Stimulated activated CD8-positive, alpha-beta memory T cell treated with anti-CD3 and anti-CD28 coated beads, Interleukin-4, amount 100 ng/mL, for 1 hour (primary cell): Measurements from ENCODE around the gene PRC1.
A peak's percentile ranks its signal among the peaks of the same experiment; 100 is the strongest.
"Not testable (repeated sequence)": the region's sequence is repeated elsewhere in the genome, so short reads cannot be mapped to it uniquely, and the experiment has no call there.

ENCODE experiments used
- DNase-seq, 2 donors: peaks; one replicate each; pipeline ENCODE4 v3.0.0-alpha.2; 2020; ENCODE audit warnings: low read depth in 2 of 2, low spot score in 1 of 2

The PRC1 gene, protein sequence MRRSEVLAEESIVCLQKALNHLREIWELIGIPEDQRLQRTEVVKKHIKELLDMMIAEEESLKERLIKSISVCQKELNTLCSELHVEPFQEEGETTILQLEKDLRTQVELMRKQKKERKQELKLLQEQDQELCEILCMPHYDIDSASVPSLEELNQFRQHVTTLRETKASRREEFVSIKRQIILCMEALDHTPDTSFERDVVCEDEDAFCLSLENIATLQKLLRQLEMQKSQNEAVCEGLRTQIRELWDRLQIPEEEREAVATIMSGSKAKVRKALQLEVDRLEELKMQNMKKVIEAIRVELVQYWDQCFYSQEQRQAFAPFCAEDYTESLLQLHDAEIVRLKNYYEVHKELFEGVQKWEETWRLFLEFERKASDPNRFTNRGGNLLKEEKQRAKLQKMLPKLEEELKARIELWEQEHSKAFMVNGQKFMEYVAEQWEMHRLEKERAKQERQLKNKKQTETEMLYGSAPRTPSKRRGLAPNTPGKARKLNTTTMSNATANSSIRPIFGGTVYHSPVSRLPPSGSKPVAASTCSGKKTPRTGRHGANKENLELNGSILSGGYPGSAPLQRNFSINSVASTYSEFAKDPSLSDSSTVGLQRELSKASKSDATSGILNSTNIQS

DNA sequence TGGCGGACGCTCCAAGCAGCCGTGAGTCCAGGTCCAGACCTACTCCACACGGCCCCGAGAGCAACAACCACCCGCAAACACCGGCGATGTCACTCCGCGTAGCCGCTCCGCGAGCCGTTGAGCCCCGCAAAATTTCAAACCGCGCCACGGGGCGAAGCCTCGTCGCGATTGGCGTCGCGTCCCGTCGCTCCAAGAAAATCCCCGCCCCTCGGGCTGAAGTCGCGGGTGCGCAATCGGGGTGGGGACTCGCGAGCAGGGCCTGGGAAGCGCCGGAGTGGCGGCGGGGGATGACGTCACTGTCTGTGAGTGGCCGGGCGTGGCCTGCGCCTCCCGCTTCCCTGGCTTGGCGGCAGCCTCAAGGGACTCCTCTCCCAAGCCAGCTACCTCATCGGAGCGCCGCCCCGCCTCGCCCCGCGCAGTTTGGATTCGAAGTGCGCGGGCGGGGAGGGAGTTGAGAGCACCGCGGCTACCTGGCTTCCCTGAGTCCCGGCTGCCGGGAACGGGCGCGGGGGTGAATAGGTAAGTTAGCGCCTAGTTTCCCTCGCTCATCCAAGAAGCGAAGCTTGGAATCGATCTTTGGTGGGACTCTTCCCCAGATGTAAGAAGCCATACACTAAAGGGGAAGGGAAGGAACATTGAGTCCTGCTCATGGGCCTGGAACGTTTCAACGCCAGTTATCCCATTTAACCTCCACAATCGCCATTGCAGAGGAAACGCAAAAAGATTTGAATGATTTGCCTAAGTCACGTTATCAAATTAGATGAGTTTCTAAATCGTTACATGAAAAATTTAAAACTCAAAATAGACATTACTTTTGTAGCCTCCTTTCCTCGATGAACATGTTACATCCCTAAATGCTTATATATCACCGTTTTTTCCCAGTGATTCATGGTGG, at the start of gene PRC1:
Gene PRC1 (minus strand): TSS at position 119 of the 895 bp plus-strand sequence. CDS start 118 bp downstream, at position 1.
- peak; percentile 88 to 95 for DNase-seq

DNA sequence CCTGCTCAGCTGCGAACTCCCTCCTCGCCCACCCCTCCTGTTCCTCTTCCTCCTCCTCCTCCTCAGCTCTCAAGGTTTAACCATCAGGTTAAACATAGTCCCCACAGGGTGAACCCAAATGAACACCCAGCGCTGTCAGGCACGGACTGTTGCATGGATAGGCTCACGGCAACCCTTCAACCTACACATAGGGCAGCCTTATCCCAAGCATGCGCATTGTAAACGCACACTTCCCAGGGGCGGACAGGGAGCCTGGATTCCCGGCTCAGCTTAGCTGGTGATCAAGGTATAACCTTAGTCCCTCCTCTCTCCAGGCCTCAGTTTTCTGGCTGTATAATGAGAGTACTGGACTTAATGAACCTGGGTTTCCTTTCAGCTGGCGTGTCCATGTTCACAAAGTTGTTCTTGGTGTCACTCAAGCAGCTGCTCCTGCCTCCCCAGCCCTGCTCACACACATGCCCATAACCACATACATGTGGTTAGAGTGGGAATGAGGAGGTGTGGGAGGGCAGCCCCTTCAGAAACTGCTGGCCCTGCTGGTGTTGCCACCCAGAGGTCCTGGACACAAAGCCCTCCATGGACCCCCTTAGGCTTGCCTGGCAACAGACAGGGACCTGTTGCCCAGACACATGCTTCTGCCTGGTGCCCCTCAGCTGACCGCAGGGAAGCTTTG, 49.0 kb upstream of the PRC1 start:
- DNase-seq: no peak

DNA sequence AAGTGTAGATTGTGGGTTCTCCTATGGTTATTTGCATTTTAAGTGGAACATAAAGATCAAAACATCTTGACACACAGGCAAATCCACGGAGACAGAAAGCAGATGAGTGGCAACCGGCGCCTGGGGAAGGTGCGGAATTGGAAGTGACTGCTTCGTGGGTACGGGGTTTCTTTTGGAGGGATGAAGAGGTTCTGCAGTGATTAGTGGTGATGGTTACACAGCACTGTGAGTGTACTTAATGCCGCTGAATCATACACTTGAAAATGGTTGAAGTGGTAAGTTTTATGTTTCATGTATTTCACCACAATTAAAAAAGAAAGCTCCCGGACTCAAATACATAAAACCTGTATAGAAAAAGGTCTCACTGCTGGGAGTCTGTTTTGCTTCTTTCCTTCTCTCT, 46.5 kb upstream of the PRC1 start:
- no peak for DNase-seq

DNA sequence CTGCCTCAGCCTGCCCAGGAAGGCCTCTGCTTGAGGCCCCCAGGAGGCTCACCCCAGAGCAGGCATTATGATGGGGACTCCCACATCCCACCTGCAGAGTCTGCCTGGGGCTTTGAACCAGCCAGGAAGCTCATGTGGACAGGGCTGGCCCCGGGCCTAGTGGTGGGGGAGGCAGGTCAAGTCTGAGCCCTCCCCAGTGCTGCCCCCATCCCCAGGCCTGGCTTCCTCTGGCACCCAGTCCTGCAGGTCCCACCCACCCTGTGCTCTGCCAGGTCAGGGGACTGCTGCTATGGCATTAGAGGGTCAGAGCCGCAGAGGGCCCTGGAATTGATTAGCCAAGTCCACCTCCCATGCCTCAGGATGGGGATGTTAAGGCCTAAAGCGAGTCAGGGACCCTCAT, 45.7 kb upstream of the PRC1 start:
- DNase-seq: no peak

DNA sequence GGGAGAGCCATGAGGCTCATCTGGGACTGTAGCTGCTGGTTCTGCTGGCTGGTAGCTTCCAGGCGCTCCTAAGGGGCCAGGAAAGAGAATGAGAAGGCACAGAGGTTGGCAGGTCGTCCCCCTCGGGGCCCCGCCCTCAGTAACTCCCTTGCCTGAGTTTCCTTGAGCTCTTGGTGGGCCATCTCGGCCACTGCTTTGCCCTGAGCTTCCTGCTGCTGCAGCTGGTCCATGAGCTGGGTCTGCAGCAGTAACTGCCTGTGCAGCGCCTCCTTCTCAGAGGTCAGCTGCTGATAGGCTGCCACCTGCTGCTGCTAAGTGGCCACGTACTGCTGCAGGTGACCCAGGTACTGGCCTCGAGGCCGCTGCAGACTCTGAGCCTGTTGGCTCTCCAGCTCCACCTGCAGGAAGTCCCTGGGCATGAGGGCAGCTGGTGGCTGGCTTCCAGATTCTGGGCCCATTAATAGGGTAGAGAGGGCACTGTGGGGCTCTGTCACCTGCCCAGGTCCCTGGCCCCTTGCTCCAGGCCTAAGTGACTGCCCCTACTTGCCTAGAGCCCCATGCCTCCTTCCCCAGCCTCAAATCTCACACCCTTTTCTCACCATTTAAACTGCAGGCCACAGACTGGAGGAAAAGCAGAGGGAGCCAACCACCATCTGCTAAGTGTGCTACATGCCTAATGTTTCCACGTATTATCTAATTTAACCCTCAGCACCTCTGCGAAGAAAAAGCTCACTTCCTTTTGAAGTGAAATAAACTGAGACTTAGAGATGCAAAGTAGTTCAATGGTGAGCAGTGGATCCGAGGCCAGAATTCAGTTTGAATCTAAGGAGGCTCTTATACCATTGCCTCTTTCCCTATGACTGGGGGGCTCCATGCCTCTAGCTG, 38.8 kb upstream of the PRC1 start:
- peak in 1 of 2 donors; percentile 31 for DNase-seq

DNA sequence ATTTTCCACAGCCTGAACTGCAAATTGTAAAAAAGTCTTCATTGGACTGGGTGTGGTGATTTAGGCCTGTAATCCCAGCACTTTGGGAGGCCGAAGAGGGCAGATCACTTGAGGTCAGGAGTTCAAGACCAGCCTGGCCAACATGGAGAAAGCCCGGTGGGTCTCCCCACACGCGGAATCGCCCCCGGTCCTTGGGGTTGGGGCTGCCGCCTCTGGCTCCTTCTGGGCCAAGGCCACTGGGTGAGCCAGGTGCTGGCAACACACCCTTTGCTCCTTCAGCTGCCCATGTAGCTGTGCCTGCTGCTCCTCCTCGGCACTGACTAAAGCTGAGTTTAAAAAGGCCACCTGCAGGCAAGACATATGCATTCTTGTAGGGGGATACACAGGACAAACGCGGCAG, 37.5 kb upstream of the PRC1 start:
- DNase-seq: no peak

DNA sequence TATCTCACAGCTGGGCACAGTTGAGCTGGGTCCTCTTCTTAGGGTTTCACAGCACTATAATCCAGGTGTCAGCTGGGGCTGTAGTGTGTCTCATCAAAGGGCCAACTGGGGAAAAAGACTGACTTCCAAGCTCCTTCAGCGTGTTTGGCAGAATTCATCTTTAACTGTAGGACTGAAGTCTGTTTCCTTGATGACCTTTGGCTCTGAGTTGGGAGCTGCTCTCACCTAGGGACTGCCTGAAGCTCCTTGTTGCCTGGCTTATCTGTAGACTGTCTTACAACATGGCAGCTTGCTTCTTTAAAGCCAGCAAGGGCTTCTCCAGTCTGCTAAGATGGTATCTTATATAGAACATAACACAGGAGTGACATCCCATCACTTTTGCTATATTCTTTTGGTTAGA, 33.3 kb upstream of the PRC1 start:
- DNase-seq: no peak

DNA sequence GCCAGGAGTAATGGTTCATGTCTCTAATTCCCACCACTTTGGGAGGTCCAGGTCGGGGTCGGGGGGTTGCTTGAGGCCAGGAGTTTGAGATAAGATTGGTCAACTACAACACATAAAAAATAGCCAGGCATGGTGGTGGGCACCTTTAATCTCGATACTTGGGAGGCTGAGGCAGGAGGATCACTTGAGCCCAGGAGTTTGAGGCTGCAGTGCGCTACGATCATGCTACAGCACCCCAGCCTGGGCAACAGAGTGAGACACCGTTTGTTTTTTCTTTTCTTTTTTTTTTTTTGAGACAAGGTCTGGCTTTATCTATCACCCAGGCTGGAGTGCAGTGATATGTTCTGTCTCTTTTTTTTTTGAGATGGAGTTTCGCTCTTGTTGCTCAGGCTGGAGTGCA, 29.4 kb upstream of the PRC1 start:
- no peak for DNase-seq

DNA sequence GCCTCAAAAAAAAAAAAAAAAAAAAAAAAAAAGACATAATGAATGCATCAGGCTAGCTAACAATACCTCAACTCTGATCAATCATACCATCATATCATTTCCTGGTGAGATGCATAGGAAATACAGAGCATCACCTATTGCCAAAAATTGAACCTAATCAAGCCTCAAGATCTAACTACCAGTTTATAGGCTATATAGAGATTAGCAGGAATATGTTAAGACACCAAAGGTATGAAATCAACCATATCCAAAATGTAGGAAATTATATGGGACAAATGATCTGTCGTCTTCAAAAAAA, 28.4 kb upstream of the PRC1 start:
- DNase-seq: no peak

DNA sequence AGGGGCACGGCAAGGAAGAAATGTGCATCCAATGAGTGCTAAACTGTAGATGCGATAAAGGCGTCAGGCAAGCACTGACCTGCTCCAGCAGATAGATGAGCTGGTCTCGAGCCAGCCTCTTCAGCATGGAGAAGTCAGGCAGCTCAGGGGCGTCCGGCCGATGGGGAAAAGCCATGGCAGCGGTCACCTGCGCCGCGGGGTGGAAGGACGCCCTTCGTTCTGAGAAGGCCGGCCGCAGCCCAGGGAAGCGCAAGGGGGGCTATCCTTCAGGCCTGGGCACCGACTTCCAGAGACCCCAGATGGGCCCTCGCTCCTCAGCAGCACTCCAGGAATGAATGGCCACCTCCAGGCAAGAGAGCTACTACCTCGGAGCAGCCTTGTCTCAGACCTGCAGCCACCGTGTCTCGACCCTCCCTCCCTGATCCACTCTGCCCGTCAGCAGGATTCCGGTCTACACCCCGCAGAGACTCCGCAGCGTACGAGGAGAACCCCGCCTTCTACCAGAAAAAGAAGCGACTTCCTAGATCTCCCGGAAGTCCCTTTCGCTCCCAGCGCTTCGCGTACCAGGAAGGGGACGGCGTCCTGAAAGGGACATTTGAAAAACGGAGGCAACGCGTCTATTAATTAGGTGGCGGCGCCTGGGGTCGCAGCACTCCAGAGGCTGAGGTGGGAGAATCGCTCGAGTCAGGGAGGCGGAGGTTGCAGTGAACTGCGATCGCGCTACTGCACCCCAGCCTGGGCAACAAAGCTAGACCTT, 27.9 kb upstream of the PRC1 start, which contains the start of gene VPS33B:
Gene VPS33B (minus strand): TSS at position 520 of the 757 bp plus-strand sequence. CDS start 345 bp downstream, at position 175.
- peak; percentile 32 to 61 for DNase-seq

DNA sequence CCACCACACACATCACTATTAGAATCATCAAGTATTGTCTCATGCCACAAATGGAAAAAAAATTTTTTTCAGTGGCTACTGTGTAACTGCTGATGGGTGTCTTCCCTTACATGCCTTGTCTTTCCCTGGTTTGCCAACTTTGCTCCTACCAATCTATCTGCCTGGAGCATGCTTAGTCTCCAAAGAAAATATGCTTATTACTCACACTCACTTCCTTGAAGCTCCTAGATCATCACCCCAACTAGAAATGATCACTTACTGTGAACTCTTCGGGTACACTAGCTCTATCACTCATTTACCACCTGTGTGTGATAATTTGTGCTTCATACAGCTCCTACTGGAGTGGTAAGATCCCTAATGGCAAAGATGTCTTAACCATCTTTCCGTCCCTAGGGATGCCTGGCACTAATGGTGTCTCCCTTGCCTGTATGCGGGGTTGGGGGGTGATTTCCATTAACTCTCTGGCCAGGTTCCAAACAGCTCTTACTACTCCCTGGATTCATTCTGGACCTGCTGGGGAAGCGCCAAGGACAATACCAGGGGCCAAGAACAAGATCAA, 27.3 kb upstream of the PRC1 start:
- no peak for DNase-seq

DNA sequence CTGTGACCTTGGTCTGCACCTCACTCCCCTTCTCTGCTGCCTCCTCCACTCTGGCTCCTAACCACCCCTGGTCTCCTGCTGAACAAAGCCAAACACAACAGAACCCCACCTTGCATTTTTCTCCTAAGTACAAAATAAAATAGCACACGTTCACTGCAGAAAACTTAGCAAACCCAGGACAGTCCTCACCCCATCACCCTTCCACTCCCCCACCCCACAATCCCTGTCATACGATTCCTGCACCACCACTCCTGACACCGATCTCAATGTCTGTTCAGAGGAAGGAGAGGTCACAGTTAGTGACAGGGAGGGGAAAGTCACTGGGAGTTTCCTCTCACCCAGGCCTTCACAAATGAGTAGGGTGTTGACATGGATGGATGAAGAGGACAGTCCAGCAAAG, 23.8 kb upstream of the PRC1 start:
- no peak for DNase-seq

DNA sequence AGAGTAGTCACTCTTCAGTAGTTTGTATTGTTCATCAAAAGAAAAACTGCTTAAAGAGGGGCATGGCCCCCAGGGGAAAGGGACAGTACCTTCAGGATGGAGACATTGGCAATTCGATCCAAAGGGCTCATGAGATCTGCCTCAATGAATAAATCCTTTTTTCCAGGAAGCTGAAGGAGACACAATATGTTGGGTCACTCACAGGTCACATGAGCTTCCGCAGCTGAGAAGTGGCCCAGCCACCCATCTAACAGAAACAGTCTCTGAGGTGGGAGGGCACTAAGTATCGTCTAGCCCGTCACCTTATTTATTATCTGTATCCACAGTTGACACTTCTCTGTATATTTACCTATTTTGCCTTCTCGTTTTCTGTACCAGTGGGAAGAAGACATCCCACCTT, 23.4 kb upstream of the PRC1 start:
- DNase-seq: no peak

DNA sequence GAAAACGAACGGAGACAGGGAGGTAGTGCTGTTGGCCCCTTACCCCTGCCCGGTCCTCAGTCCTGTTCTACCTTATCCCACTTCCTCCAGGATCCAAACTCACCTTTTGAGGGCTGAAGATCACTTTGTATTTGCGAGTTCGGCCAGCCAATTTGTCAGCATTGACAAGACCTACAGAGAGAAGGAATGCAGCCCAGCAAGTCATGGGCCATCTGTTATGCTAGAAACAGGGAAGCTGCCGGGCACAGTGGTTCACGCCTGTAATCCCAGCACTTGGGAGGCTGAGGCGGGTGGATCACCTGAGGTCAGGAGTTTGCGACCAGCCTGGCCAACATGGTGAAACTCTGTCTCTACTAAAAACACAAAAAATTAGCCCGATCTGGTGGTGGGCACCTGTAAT, 19.4 kb upstream of the PRC1 start:
- not testable (repeated sequence) for DNase-seq

DNA sequence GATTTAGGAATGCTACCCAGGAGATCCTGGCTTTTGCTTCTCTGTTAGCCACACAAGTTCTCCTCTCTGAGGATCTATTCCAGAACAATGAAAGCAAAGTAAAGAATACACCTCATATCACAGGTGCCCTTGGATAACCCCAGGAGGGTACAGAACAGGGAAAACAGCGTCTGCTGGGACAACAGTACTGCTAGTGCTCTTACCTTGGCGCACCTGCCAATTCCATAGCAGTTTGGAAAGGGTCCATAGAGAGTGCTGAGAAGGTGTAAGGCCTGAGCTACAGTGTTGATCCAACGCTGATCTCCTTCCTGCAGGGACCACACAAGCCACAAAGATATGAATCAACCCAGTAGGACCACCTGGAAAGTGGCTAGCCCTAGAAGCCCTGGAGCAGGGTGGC, 12.9 kb upstream of the PRC1 start:
- DNase-seq: no peak

DNA sequence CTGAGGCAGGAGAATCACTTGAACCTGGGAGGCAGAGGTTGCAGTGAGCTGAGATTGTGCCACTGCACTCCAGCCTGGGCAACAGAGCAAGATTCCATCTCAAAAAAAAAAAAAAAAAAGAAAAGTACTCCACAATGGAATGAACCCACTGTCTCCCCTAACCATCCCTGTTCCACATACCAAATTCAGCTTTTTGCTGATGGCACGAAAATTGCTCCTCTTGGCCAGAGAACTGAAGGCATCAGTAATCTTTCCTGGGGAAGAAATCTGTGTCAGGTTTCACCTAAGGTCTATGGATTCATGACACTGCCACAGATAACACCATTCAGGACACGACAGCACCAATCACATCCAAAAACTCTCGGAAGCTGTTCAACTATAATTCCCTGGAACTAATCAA, 6.9 kb upstream of the PRC1 start:
- DNase-seq: no peak

DNA sequence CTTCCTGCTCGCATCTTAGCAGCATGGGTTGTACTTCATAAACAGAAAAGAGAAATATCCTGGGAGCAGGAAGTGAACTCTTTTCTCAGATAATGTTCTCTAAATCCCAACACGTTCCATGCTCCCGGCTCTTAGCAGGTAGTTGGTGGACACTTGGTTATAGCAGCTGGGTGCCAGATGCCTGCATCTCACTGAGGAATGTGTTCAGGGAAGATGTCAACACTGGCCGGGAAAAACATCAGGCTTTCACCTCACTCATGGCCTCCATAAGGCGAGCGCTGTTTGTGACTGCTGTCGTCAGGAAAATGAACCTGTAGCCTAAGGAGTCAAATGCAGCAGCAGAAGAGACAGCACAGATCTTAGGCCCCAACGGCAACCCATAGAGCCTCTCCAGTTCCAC, 4.4 kb upstream of the PRC1 start:
- DNase-seq: no peak

DNA sequence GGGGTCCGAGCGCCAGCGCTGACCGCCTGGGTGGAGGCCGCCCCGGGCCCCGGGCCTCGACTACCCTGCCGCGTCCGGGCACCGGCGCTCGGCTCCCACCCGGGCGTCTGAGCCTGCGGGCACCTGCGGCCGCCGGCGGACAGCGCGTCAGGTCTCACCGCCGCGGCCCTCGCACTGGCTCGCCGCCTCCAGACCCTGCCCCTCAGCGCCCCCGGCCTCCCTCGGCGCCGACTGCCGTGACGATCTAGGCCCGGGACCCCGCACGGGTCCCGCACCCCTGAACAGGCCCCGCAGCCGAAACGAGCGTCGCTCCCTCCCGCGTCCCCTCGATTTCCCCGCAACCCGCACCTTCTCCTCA, 297 bp downstream of the PRC1 start:
- no peak for DNase-seq

DNA sequence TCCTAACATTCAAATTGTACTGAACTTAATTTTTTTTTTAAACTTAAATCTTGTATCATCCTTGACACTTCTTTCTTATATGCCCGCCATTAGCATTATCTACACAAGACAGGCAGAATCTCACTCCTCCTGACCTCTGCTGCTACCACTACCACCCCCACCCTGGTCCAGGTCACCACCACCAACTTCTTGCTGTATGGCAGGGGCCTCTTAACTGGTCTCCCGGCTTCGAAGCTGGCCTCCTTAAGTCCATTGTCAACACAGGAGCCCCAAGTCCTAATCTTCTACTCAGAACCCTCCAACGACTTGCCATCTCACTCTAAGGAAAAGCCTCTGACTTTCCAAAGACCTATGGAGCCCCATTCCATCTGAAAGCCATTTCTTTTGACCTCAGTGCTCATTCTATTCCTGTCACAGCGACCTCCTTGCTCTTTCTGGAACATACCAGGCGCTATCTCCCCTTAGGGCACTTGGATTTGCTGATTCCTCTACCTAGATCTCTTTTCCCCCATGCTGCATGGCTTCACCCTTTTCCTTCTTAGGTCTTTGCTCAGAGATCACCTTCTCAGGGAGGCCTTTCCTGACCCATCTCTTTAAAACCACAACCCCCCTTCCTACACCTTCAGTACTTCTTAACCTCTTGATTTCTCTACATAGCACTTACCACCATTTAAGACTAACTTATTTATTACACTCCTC, 2.6 kb downstream of the PRC1 start:
- DNase-seq: no peak
